Endothelial cell of umbilical vein (primary cell): ENCODE results near the gene LRRC71. TPM values are rescaled to one million over a fixed set of nuclear protein-coding genes. Genes with fewer than 3 reads are reported as not detected.

Experiments
- BruUV-seq: library from RNA; stranded (reverse); fragments of 400-500 nt; replicated peaks from 2 replicates; lab custom pipeline; 2021; lab: Mats Ljungman, UMichigan
- CTCF ChIA-PET: fragments of 300-600, 350-600 bp; sonication (Branson Sonifier 250); formaldehyde crosslinking; loops from one replicate; lab custom pipeline; 2021; ENCODE audit warnings: antibody characterized with exemption, inconsistent platforms; lab: Charles Lee
- POLR2A ChIA-PET: fragments of 300-600, 350-600 bp; sonication (Branson Sonifier 250); formaldehyde crosslinking; loops from one replicate; lab custom pipeline; 2021; ENCODE audit warnings: antibody characterized with exemption, inconsistent platforms; lab: Charles Lee
- DNase-seq: peaks from one replicate; pipeline ENCODE4 v3.0.0-alpha.2; 2011; ENCODE audit warnings: low read depth, low spot score
- FAIRE-seq: peaks from 2 replicates; lab custom pipeline; 2011; peaks lifted over from hg19 to GRCh38; lab: Jason Lieb, UNC
- H2AFZ ChIP-seq: 2 replicates; pipeline ENCODE4 v1.6.0; 2012; ENCODE audit warnings: low read depth, low read length, control low read depth, inconsistent platforms
- H3K27ac ChIP-seq: 2 replicates; pipeline ENCODE4 v1.5.1; 2011; ENCODE audit warnings: low read depth, mild to moderate bottlenecking, control low read depth, low read length, moderate library complexity; ENCODE audit not compliant: insufficient read depth
- H3K27me3 ChIP-seq, 2 experiments: 2 replicates each; pipeline versions ENCODE4 v1.6.0 to v1.6.1; 2011; ENCODE audit warnings: low read length in 2 of 2, mixed read lengths in 1 of 2; ENCODE audit not compliant: control insufficient read depth in 2 of 2, insufficient read depth in 2 of 2
- H3K36me3 ChIP-seq, 2 experiments: 2 replicates in 1 of 2; 3 replicates in 1 of 2; pipeline ENCODE4 v1.5.1; 2011; ENCODE audit warnings: low read length in 2 of 2, mild to moderate bottlenecking in 1 of 2, moderate library complexity in 1 of 2; ENCODE audit not compliant: control insufficient read depth in 2 of 2, insufficient read depth in 2 of 2; ENCODE audit errors: extremely low read depth in 1 of 2
- H3K4me1 ChIP-seq: 3 replicates; pipeline ENCODE4 v1.5.1; 2011; ENCODE audit warnings: mild to moderate bottlenecking, low read length; ENCODE audit not compliant: control insufficient read depth, insufficient read depth; ENCODE audit errors: extremely low read depth
- H3K4me2 ChIP-seq: 2 replicates; pipeline ENCODE4 v1.6.1; 2011; ENCODE audit warnings: low read length, control low read depth, mixed read lengths; ENCODE audit not compliant: insufficient read depth
- H3K4me3 ChIP-seq, 3 experiments: fragments of 200-600 bp in 1 of 3; sonication (generic), shearing (Covaris generic) in 1 of 3; replicated peaks in 1 of 3; 2 replicates each; pipeline ENCODE4 v1.5.1; 2011 to 2016; ENCODE audit warnings: control low read depth in 3 of 3, low read length in 3 of 3, mild to moderate bottlenecking in 2 of 3, inconsistent platforms in 1 of 3, low read depth in 1 of 3, moderate library complexity in 1 of 3; ENCODE audit not compliant: insufficient read depth in 1 of 3
- H3K79me2 ChIP-seq: 2 replicates; pipeline ENCODE4 v1.6.0; 2012; ENCODE audit warnings: low read length, inconsistent platforms; ENCODE audit not compliant: control insufficient read depth, insufficient read depth
- H3K9ac ChIP-seq: replicated peaks from 2 replicates; pipeline ENCODE3; 2011; ENCODE audit warnings: low read length, control low read depth; ENCODE audit not compliant: insufficient read depth; ENCODE audit errors: extremely low read depth
- H3K9me1 ChIP-seq: replicated peaks from 3 replicates; pipeline ENCODE4 v1.6.0; 2011; ENCODE audit warnings: mild to moderate bottlenecking, low read length; ENCODE audit not compliant: control insufficient read depth, insufficient read depth; ENCODE audit errors: extremely low read depth
- H3K9me3 ChIP-seq: replicated peaks from 2 replicates; pipeline ENCODE4 v1.5.1; 2012; ENCODE audit warnings: low read length, inconsistent platforms; ENCODE audit not compliant: control insufficient read depth, insufficient read depth
- H4K20me1 ChIP-seq: replicated peaks from 2 replicates; pipeline ENCODE3; 2011; ENCODE audit warnings: mild to moderate bottlenecking, low read length; ENCODE audit not compliant: control insufficient read depth, insufficient read depth; ENCODE audit errors: extremely low read depth
- CTCF ChIP-seq, 2 donors: IDR thresholded peaks; 1 replicate in 1 of 2; 2 replicates in 1 of 2; pipeline ENCODE4 v1.5.1; 2011; ENCODE audit warnings: low read length in 2 of 2, mild to moderate bottlenecking in 2 of 2, moderate library complexity in 2 of 2, control low read depth in 1 of 2, inconsistent platforms in 1 of 2, low read depth in 1 of 2; ENCODE audit not compliant: insufficient read depth in 1 of 2; ENCODE audit errors: extremely low read depth in 1 of 2
- EZH2 ChIP-seq: IDR thresholded peaks from 2 replicates; pipeline ENCODE4 v1.6.1; 2012; ENCODE audit warnings: borderline replicate concordance, low read depth, mild to moderate bottlenecking, moderate library complexity, low read length, inconsistent platforms; ENCODE audit not compliant: severe bottlenecking
- FOS ChIP-seq: IDR thresholded peaks from 2 replicates; pipeline ENCODE4 v1.6.1; 2011; ENCODE audit warnings: mild to moderate bottlenecking, low read length, moderate library complexity, borderline replicate concordance; ENCODE audit not compliant: insufficient read depth
- JUN ChIP-seq: IDR thresholded peaks from 2 replicates; pipeline ENCODE4 v1.6.1; 2011; ENCODE audit warnings: borderline replicate concordance, low read depth; ENCODE audit not compliant: insufficient read length, insufficient read depth
- POLR2A ChIP-seq: IDR thresholded peaks from 2 replicates; pipeline ENCODE4 v1.6.1; 2012; ENCODE audit warnings: low read depth, mild to moderate bottlenecking, control low read depth, low read length
- dilution Hi-C: fragments of 300-500 bp; cut with MboI; formaldehyde crosslinking; loops from one replicate; pipeline ENCODE4 v1.15.0; 2019; ENCODE audit warnings: low sequenced_read_pairs; ENCODE audit not compliant: extremely low pct_ligation_motif_present
- intact Hi-C: fragments of 100-400 bp; cut with micrococcal nuclease; formaldehyde crosslinking; loops from one replicate; pipeline ENCODE4 v1.10.0; 2022
- polyA plus RNA-seq, 4 experiments: library from polyadenylated mRNA; depleted of rRNA in 3 of 4; stranded (reverse) in 3 of 4; unstranded in 1 of 4; fragments of >200 nt; gene quantifications; 2 replicates each; pipeline versions ENCODE4 v1.2.1 to v1.2.3, GENCODE V29; 2011 to 2012; ENCODE audit warnings: missing spikeins in 1 of 4
- total RNA-seq: library from RNA; stranded (reverse); gene quantifications from 2 replicates; pipeline ENCODE4 v1.2.3, GENCODE V29; 2021

Gene LRRC71
- total and polyA plus RNA-seq, 2 donors (not counting 3 experiments of a cell fraction or from before 2014, with no cell fraction given) = 0.35 to 0.66 TPM

GRCh38 chr1:156921053-156921529, 659 bp downstream of the LRRC71 start:
- Histone ChIP-seq H3K27me3 (peaks cover 26 to 32% of the 10 kb centered on the region in 2 experiments), H3K9me1 (no peaks in the 10 kb centered on the region), H3K4me1 (no peaks in the 10 kb centered on the region), H3K4me2 (no peak overlapping the region), H2AFZ (no peak overlapping the region), H4K20me1 (no peaks in the 10 kb centered on the region), H3K36me3 (peaks cover 0 to 3% of the 10 kb centered on the region in 2 experiments), H3K4me3 (no peak overlapping the region), H3K27ac (no peak overlapping the region), H3K9ac (no peak overlapping the region), H3K9me3 (no peaks in the 10 kb centered on the region), H3K79me2 (no peaks in the 10 kb centered on the region)
- no TSS peak for BruUV-seq
- FAIRE-seq (no peak), DNase-seq (no peak)
- intact Hi-C loops = no loop called here
- POLR2A ChIA-PET = no interaction called here
- TF ChIP-seq POLR2A = no peak
- no peak for TF ChIP-seq JUN
- TF ChIP-seq FOS = no peak
- peak; percentile 68 for TF ChIP-seq EZH2
- no peak for TF ChIP-seq CTCF (IDR thresholded peaks at IDR 0.05; ENCODE audit: extremely low read depth in 1 of 2, insufficient read depth in 1 of 2, low read depth in 1 of 2, low read length in 2 of 2)
- dilution Hi-C loops = no loop called here
- CTCF ChIA-PET = interaction anchor here (1.7 to 11.2 kb wide), 3 partner anchors 12 to 232 kb away, joined by 3 to 312 read pairs (median 19); partner anchors contain the start of gene PEAR1
